GM23338 (cell line): ENCODE results near the gene PLEKHA8. TPM values are rescaled to one million over a fixed set of nuclear protein-coding genes. Genes with fewer than 3 reads are reported as not detected.

ENCODE experiments used
- ATAC-seq: fragments of 200-7000 bp; cut with Tn5 transposase; 3 replicates; pipeline ENCODE4 v1.9.1; 2020
- DNase-seq: peaks from one replicate; pipeline ENCODE4 v3.0.0-alpha.2; 2015; ENCODE audit warnings: low spot score
- H2AFZ ChIP-seq: fragments of 200-600 bp; sonication (generic); 2 replicates; pipeline ENCODE4 v1.8.0; 2016; ENCODE audit warnings: antibody characterized with exemption, mild to moderate bottlenecking, moderate library complexity
- H3F3A ChIP-seq: fragments of 200-600 bp; sonication (generic); replicated peaks from 2 replicates; pipeline ENCODE4 v1.8.0; 2017; ENCODE audit warnings: antibody characterized with exemption, mixed run types, low read depth
- H3K27ac ChIP-seq: fragments of 200-600 bp; sonication (generic); 2 replicates; pipeline ENCODE4 v1.6.1; 2016; ENCODE audit warnings: low read depth
- H3K27me3 ChIP-seq: fragments of 200-600 bp; sonication (generic); 2 replicates; pipeline ENCODE4 v1.8.0; 2016; ENCODE audit warnings: mild to moderate bottlenecking, mixed run types, moderate library complexity; ENCODE audit not compliant: insufficient read depth
- H3K36me3 ChIP-seq: fragments of 200-600 bp; sonication (generic); 2 replicates; pipeline ENCODE4 v1.8.0; 2016; ENCODE audit warnings: mild to moderate bottlenecking; ENCODE audit not compliant: insufficient read depth
- H3K4me1 ChIP-seq: fragments of 200-600 bp; sonication (generic); 2 replicates; pipeline ENCODE4 v1.8.0; 2016; ENCODE audit warnings: mild to moderate bottlenecking, moderate library complexity; ENCODE audit not compliant: insufficient read depth
- H3K4me2 ChIP-seq: fragments of 200-600 bp; sonication (generic); 2 replicates; pipeline ENCODE4 v1.7.1; 2017; ENCODE audit warnings: mixed run types
- H3K4me3 ChIP-seq: fragments of 200-600 bp; sonication (generic); 2 replicates; pipeline ENCODE4 v1.6.1; 2016; ENCODE audit warnings: mixed run types
- H3K79me2 ChIP-seq: fragments of 200-600 bp; sonication (generic); replicated peaks from 2 replicates; pipeline ENCODE4 v1.8.0; 2017; ENCODE audit warnings: mild to moderate bottlenecking; ENCODE audit not compliant: insufficient read depth
- H3K9me2 ChIP-seq: fragments of 200-600 bp; sonication (generic); 2 replicates; pipeline ENCODE4 v1.8.0; 2017; ENCODE audit not compliant: insufficient read depth
- H4K20me1 ChIP-seq: fragments of 200-600 bp; sonication (generic); replicated peaks from 2 replicates; pipeline ENCODE4 v1.8.0; 2017; ENCODE audit warnings: mild to moderate bottlenecking; ENCODE audit not compliant: insufficient read depth
- H3K27ac Mint-ChIP-seq: 2 replicates; pipeline ENCODE4 v1.8.0; 2020; ENCODE audit warnings: inconsistent platforms, mild to moderate bottlenecking, moderate library complexity, mixed read lengths
- H3K27me3 Mint-ChIP-seq: 3 replicates; pipeline ENCODE4 v1.8.0; 2022; ENCODE audit warnings: low read depth, mild to moderate bottlenecking, moderate library complexity, mixed read lengths, inconsistent platforms; ENCODE audit not compliant: insufficient read depth, poor library complexity
- H3K36me3 Mint-ChIP-seq: 3 replicates; pipeline ENCODE4 v1.8.0; 2021; ENCODE audit warnings: low read depth, mild to moderate bottlenecking, inconsistent platforms, moderate library complexity, mixed read lengths
- H3K4me1 Mint-ChIP-seq: 3 replicates; pipeline ENCODE4 v1.8.0; 2020; ENCODE audit warnings: mild to moderate bottlenecking, inconsistent platforms, mixed read lengths
- H3K4me3 Mint-ChIP-seq: 3 replicates; pipeline ENCODE4 v1.8.0; 2021; ENCODE audit warnings: moderate library complexity, mild to moderate bottlenecking, inconsistent platforms, mixed read lengths
- H3K9me3 Mint-ChIP-seq: 3 replicates; pipeline ENCODE4 v1.8.0; 2020; ENCODE audit warnings: moderate library complexity, mild to moderate bottlenecking, inconsistent platforms, mixed read lengths
- CREB1 ChIP-seq: fragments of 250-450 bp; sonication (Bioruptor Pico); IDR thresholded peaks from 2 replicates; pipeline ENCODE4 v1.5.0; 2020; ENCODE audit warnings: low read depth, mild to moderate bottlenecking, moderate library complexity
- ETS1 ChIP-seq: IDR thresholded peaks from 2 replicates; pipeline ENCODE4 v1.6.1; 2016; ENCODE audit warnings: antibody characterized with exemption
- EZH2 ChIP-seq: fragments of 200-600 bp; sonication (generic); IDR thresholded peaks from one replicate; pipeline ENCODE4 v1.8.0; 2017; ENCODE audit warnings: antibody characterized with exemption, mild to moderate bottlenecking, low read depth; ENCODE audit not compliant: unreplicated experiment
- EZH2phosphoT487 ChIP-seq: fragments of 200-600 bp; sonication (generic); IDR thresholded peaks from one replicate; pipeline ENCODE4 v1.8.1; 2018; ENCODE audit warnings: antibody characterized with exemption; ENCODE audit not compliant: unreplicated experiment
- JUNB ChIP-seq: IDR thresholded peaks from one replicate; pipeline ENCODE4 v1.6.1; 2016; ENCODE audit warnings: antibody characterized with exemption; ENCODE audit not compliant: unreplicated experiment
- NANOG ChIP-seq: IDR thresholded peaks from 2 replicates; pipeline ENCODE4 v1.6.1; 2016; ENCODE audit warnings: antibody characterized with exemption, borderline replicate concordance
- POLR2AphosphoS5 ChIP-seq: IDR thresholded peaks from 2 replicates; pipeline ENCODE4 v1.6.1; 2016; ENCODE audit warnings: antibody characterized with exemption, low read depth
- REST ChIP-seq: IDR thresholded peaks from one replicate; pipeline ENCODE4 v1.6.1; 2018; ENCODE audit warnings: antibody characterized with exemption; ENCODE audit not compliant: unreplicated experiment
- STAT1 ChIP-seq: IDR thresholded peaks from one replicate; pipeline ENCODE4 v1.6.1; 2016; ENCODE audit warnings: antibody characterized with exemption; ENCODE audit not compliant: unreplicated experiment
- ZNF114 ChIP-seq: fragments of 250-450 bp; sonication (Bioruptor Pico); IDR thresholded peaks from 2 replicates; pipeline ENCODE4 v1.5.0; 2020; ENCODE audit warnings: mild to moderate bottlenecking, moderate library complexity
- ZNF331 ChIP-seq: fragments of 250-450 bp; sonication (Bioruptor Pico); IDR thresholded peaks from 2 replicates; pipeline ENCODE4 v1.5.0; 2020; ENCODE audit warnings: low read depth, mild to moderate bottlenecking, moderate library complexity
- polyA plus RNA-seq: library from polyadenylated mRNA; unstranded; fragments of >200 nt; fragmentation: Nextera tagmentation; extraction: Ambion mirVana; gene quantifications from 2 replicates; pipeline ENCODE4 v1.2.1, GENCODE V29; 2016
- total RNA-seq: library from RNA; depleted of rRNA; stranded (reverse); fragments of >200 nt; shearing (Covaris generic); gene quantifications from 2 replicates; pipeline ENCODE4 v1.2.3, GENCODE V29; 2014
- TF ChIP-seq, protein P1 (sequence below), 2 experiments: fragments of 200-600 bp in 1 of 2; sonication (generic) in 1 of 2; conservative IDR thresholded peaks; 2 replicates each; pipeline versions ENCODE4 v1.5.1 to v1.6.1; 2016 to 2017; ENCODE audit warnings: antibody characterized with exemption in 2 of 2, low read depth in 2 of 2, mild to moderate bottlenecking in 2 of 2, moderate library complexity in 1 of 2
- TF ChIP-seq, protein P2 (sequence below): fragments of 250-450 bp; sonication (Bioruptor Pico); IDR thresholded peaks from 2 replicates; pipeline ENCODE4 v1.5.0; 2020; ENCODE audit warnings: mild to moderate bottlenecking, moderate library complexity

PLEKHA8 gene
- total and polyA plus RNA-seq, 2 experiments from 2014 or later: 11.6 to 44.9 TPM

DNA sequence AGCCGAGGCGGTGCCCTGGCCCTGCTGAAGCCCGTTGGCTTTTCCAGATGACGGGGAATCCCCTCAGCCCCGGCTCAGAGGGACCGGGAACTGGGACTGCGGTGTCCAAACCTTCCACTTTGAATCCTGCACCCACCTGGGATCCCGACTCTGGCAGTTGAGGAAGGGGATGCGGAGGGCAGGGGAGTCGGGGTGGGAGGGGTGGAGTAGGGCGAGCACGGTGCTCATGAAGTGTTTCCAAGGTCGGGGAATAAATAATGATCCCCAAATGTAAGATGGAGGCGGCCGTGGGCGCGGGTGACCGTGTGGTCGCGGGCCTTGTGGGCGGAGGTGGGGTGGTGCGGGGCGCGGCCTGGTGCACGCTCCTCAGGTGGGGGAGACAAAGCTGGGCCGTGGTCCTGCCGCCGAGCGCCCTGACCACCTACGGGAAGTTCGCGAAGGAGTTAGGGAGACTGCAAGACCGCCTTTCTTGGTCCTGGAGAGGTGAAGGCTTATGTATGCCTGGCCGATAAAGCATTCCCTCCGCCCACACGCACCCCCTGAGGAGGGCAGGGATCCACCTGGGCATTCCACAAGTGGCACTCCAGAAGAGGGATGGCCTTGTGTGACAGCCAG, 108.0 kb downstream of the PLEKHA8 start:
- peaks cover 23% of the 10 kb centered on the region for H3K27me3 Mint-ChIP-seq
- peak; percentile 60 for ATAC-seq
- no peaks in the 10 kb centered on the region for H3K9me3 Mint-ChIP-seq

More for the DNA sequence above, 108.0 kb downstream of the PLEKHA8 start:
- Histone ChIP-seq H3K4me3 (peak overlapping the region; percentile 89), H3K36me3 (no peaks in the 10 kb centered on the region), H3F3A (no peaks in the 10 kb centered on the region), H3K79me2 (0 out of 2 replicates have a peak, but pooled peaks cover 9% of the 10 kb centered on the region), H3K27me3 (peaks cover 28% of the 10 kb centered on the region), H4K20me1 (peaks cover 9% of the 10 kb centered on the region), H2AFZ (peak overlapping the region; percentile 96), H3K4me2 (peak overlapping the region; percentile 95), H3K27ac (no peak overlapping the region), H3K9me2 (no peaks in the 10 kb centered on the region), H3K4me1 (no peaks in the 10 kb centered on the region)
- peak; percentile 54 for DNase-seq
- H3K4me1 Mint-ChIP-seq: peaks cover 8% of the 10 kb centered on the region
- H3K4me3 Mint-ChIP-seq: peak overlapping the region; percentile 92
- TF ChIP-seq, protein P1, sequence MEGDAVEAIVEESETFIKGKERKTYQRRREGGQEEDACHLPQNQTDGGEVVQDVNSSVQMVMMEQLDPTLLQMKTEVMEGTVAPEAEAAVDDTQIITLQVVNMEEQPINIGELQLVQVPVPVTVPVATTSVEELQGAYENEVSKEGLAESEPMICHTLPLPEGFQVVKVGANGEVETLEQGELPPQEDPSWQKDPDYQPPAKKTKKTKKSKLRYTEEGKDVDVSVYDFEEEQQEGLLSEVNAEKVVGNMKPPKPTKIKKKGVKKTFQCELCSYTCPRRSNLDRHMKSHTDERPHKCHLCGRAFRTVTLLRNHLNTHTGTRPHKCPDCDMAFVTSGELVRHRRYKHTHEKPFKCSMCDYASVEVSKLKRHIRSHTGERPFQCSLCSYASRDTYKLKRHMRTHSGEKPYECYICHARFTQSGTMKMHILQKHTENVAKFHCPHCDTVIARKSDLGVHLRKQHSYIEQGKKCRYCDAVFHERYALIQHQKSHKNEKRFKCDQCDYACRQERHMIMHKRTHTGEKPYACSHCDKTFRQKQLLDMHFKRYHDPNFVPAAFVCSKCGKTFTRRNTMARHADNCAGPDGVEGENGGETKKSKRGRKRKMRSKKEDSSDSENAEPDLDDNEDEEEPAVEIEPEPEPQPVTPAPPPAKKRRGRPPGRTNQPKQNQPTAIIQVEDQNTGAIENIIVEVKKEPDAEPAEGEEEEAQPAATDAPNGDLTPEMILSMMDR (conservative IDR thresholded peaks at IDR 0.05; ENCODE audit: low read depth in 2 of 2): no peak
- TF ChIP-seq STAT1: no peak
- no peak for TF ChIP-seq EZH2
- no peak for TF ChIP-seq CREB1 (CRISPR knock-in tag)
- no peak for TF ChIP-seq JUNB
- TF ChIP-seq NANOG: no peak
- TF ChIP-seq, protein P2, sequence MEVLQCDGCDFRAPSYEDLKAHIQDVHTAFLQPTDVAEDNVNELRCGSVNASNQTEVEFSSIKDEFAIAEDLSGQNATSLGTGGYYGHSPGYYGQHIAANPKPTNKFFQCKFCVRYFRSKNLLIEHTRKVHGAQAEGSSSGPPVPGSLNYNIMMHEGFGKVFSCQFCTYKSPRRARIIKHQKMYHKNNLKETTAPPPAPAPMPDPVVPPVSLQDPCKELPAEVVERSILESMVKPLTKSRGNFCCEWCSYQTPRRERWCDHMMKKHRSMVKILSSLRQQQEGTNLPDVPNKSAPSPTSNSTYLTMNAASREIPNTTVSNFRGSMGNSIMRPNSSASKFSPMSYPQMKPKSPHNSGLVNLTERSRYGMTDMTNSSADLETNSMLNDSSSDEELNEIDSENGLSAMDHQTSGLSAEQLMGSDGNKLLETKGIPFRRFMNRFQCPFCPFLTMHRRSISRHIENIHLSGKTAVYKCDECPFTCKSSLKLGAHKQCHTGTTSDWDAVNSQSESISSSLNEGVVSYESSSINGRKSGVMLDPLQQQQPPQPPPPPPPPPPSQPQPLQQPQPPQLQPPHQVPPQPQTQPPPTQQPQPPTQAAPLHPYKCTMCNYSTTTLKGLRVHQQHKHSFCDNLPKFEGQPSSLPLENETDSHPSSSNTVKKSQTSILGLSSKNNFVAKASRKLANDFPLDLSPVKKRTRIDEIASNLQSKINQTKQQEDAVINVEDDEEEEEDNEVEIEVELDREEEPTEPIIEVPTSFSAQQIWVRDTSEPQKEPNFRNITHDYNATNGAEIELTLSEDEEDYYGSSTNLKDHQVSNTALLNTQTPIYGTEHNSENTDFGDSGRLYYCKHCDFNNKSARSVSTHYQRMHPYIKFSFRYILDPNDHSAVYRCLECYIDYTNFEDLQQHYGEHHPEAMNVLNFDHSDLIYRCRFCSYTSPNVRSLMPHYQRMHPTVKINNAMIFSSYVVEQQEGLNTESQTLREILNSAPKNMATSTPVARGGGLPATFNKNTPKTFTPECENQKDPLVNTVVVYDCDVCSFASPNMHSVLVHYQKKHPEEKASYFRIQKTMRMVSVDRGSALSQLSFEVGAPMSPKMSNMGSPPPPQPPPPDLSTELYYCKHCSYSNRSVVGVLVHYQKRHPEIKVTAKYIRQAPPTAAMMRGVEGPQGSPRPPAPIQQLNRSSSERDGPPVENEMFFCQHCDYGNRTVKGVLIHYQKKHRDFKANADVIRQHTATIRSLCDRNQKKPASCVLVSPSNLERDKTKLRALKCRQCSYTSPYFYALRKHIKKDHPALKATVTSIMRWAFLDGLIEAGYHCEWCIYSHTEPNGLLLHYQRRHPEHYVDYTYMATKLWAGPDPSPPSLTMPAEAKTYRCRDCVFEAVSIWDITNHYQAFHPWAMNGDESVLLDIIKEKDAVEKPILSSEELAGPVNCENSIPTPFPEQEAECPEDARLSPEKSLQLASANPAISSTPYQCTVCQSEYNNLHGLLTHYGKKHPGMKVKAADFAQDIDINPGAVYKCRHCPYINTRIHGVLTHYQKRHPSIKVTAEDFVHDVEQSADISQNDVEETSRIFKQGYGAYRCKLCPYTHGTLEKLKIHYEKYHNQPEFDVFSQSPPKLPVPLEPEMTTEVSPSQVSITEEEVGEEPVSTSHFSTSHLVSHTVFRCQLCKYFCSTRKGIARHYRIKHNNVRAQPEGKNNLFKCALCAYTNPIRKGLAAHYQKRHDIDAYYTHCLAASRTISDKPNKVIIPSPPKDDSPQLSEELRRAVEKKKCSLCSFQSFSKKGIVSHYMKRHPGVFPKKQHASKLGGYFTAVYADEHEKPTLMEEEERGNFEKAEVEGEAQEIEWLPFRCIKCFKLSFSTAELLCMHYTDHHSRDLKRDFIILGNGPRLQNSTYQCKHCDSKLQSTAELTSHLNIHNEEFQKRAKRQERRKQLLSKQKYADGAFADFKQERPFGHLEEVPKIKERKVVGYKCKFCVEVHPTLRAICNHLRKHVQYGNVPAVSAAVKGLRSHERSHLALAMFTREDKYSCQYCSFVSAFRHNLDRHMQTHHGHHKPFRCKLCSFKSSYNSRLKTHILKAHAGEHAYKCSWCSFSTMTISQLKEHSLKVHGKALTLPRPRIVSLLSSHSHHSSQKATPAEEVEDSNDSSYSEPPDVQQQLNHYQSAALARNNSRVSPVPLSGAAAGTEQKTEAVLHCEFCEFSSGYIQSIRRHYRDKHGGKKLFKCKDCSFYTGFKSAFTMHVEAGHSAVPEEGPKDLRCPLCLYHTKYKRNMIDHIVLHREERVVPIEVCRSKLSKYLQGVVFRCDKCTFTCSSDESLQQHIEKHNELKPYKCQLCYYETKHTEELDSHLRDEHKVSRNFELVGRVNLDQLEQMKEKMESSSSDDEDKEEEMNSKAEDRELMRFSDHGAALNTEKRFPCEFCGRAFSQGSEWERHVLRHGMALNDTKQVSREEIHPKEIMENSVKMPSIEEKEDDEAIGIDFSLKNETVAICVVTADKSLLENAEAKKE: no peak
- no peak for TF ChIP-seq EZH2phosphoT487
- TF ChIP-seq ZNF114 (CRISPR knock-in tag): no peak
- TF ChIP-seq ETS1: no peak
- TF ChIP-seq POLR2AphosphoS5: no peak
- no peak for TF ChIP-seq ZNF331 (CRISPR knock-in tag)
- no peak for TF ChIP-seq REST
- no peaks in the 10 kb centered on the region; the same call in 2 of the 3 replicates for H3K36me3 Mint-ChIP-seq
- no peak overlapping the region; the same call in 1 of the 2 replicates for H3K27ac Mint-ChIP-seq
